HL-60 (cell line): ENCODE data around the gene CHCHD6.

Experiments
- DNase-seq, 2 experiments: peaks; one replicate each; pipeline ENCODE4 v3.0.0-alpha.2; 2010 to 2020; ENCODE audit warnings: low read depth in 1 of 2, low spot score in 1 of 2
- H3K27ac ChIP-seq: fragments of 250-450 bp; sonication (Bioruptor Pico); replicated peaks from 2 replicates; pipeline ENCODE4 v1.5.1; 2020; ENCODE audit warnings: mild to moderate bottlenecking, moderate library complexity
- H3K27me3 ChIP-seq: fragments of 250-450 bp; sonication (Bioruptor Pico); 2 replicates; pipeline ENCODE4 v1.5.1; 2021; ENCODE audit warnings: mild to moderate bottlenecking, moderate library complexity; ENCODE audit not compliant: insufficient read depth, poor library complexity, severe bottlenecking
- H3K4me3 ChIP-seq: replicated peaks from 2 replicates; pipeline ENCODE4 v1.5.1; 2011; ENCODE audit warnings: mild to moderate bottlenecking, control low read depth, low read length; ENCODE audit not compliant: insufficient read depth
- POLR2AphosphoS5 ChIP-seq: IDR thresholded peaks from 2 replicates; pipeline ENCODE4 v1.6.1; 2012; ENCODE audit warnings: low read depth
- SPI1 ChIP-seq: IDR thresholded peaks from 2 replicates; pipeline ENCODE4 v1.6.1; 2012; ENCODE audit warnings: low read depth, mild to moderate bottlenecking, borderline replicate concordance
- TF ChIP-seq, protein P1 (sequence below): IDR thresholded peaks from one replicate; pipeline ENCODE4 v1.5.1; 2011; ENCODE audit warnings: low read length, control low read depth, inconsistent platforms; ENCODE audit not compliant: insufficient read depth

CHCHD6 gene

DNA sequence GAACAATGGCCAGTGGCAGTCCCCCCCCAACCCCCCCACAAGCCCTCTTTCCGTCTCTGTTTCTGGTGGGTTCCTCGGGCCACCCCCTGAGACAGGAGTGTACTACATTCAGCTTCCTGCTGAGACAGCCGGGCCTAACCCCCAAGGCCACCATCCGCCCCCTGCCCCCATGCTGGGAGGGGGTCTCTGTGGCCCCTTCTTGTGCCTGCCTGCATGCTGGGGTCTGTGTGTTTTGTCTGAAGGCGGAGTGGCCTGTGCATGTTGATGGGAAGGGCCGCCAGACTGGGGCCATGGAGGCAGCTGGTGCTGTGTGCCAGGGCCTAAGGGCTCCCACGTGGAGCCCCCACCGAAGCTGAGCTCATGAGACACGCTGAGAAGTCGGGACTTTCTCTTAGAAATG lies 305.5 kb downstream of the CHCHD6 start:
- H3K4me3 ChIP-seq, result no peak overlapping the region
- H3K27me3 ChIP-seq, result no peaks in the 10 kb centered on the region
- TF ChIP-seq, protein P1, sequence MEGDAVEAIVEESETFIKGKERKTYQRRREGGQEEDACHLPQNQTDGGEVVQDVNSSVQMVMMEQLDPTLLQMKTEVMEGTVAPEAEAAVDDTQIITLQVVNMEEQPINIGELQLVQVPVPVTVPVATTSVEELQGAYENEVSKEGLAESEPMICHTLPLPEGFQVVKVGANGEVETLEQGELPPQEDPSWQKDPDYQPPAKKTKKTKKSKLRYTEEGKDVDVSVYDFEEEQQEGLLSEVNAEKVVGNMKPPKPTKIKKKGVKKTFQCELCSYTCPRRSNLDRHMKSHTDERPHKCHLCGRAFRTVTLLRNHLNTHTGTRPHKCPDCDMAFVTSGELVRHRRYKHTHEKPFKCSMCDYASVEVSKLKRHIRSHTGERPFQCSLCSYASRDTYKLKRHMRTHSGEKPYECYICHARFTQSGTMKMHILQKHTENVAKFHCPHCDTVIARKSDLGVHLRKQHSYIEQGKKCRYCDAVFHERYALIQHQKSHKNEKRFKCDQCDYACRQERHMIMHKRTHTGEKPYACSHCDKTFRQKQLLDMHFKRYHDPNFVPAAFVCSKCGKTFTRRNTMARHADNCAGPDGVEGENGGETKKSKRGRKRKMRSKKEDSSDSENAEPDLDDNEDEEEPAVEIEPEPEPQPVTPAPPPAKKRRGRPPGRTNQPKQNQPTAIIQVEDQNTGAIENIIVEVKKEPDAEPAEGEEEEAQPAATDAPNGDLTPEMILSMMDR, result no peak
- TF ChIP-seq SPI1, result no peak
- TF ChIP-seq POLR2AphosphoS5, result no peak
- no peak overlapping the region for H3K27ac ChIP-seq
- DNase-seq, result no peak
